GM19025 (cell line): ENCODE results near the gene NDUFB10.
"Not testable (repeated sequence)": the region's sequence is repeated elsewhere in the genome, so short reads cannot be mapped to it uniquely, and the experiment has no call there.

Source experiments
- ATAC-seq: cut with Tn5 transposase; IDR thresholded peaks from one replicate; pipeline ENCODE4 v1.9.1; 2021; ENCODE audit warnings: mild to moderate bottlenecking, low read depth, moderate library complexity; ENCODE audit not compliant: unreplicated experiment

NDUFB10 gene

GRCh38 chr16:1944612-1945199 is 14.6 kb upstream of the NDUFB10 start:
- no peak for ATAC-seq

DNA sequence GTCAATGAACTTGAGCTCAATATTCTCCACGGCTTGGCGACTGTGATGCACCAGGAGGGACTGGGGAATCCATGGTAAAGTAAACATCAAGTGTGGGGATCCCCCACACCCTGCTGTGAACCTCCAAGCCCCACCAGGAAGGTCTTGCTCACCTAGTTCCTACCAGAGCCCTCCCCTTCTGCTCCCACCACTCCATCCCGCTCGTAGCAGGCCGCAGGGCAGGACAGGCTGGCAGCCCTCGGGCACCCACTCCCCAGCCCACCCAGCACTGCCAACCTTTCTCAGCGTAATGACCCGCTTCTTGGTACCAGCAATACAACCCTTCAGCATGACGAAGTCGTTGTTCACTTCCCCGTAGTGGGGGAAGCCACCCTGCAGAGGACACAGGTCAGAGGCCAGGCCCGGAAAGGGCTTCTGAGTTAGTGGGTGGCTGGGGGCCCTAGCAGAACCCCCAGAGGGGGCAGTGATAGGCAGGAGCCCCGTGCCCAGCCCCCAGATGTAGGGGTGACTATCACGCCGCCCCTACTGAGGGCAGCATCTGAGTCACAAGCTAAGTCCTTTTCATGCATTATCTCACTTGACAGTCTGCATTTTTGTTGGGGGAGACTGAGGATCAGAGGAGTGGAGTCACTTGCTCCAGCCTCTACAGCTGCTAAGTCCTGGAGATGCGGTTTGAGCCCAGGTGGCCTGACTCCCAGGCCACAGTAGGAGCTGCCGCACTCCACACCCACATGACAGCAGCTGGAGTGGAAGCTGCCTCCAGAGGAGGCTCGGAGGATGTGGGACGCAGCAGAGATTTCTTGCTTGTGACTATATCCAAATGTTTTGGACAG is 13.6 kb upstream of the NDUFB10 start:
- no peak for ATAC-seq

DNA sequence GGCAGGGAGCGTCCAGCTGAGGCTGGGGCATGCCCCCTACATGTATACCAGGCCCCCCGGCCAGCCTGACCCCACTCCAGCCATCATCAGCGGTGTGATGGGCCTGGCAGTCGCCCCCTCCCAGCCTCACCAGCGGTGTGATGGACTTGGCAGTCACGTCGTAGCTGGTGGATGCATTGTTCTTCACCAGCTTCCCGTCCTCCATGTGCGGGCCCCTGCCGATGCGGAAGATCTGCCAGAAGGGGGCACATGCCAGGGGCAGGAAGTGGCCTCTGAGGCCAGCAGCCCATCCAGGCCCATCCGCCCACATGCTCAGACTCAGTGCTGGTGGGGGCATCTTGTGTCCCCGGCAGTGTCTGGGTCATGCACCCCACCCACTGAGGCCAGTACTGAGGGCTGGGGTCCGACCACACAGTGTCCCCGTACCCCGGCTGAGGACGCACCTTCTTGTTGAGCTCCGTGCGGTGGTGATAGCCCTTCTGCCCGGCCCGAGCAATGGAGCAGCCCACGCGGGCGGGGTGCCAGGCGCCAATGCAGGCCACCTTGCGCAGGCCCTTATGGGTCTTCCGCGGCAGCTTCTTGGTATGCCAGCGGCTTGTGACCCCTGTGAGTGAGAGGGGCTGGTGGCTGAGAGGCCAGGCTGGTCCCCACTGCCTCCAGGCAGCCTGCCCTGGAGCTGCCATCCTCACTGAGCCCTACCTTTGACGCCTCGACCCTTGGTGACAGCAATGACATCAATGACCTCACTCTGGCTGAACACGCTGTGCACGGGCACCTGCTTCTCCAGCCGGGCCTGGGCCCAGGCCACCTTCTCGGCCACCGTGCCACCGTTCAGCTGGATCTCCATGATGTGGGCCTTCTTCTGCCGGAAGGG is 12.6 kb upstream of the NDUFB10 start:
- no peak for ATAC-seq

DNA sequence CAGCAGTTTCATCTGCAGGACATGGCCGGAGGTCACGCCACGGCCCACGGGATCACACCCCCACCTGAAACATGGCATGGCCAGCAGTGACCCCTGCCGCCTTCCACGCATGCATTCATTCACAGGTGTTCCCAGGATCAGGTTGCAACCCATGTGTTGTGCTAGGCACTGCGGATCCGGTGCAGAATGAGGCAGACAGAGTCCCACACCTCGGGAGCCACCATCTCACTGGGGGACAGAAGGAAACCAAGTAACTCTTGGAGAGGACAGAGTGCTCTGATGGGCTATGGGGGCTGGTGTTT is 12.0 kb upstream of the NDUFB10 start:
- ATAC-seq, result no peak

DNA sequence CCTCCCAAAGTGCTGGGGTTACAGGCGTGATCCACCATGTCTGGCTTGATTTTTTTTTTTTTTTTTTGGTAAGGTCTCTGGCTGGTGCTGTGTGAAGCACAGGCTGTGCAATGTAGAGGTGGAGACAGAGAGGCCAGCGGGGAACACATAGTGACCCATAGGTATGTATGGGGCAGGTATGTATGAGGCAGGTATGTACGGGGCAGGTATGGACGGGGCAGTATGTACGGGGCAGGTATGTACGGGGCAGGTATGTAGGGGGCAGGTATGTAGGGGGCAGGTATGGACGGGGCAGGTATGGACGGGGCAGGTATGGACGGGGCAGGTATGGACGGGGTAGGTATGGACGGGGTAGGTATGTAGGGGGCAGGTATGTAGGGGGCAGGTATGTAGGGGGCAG is 9.8 kb upstream of the NDUFB10 start:
- ATAC-seq, result no peak

GRCh38 chr16:1950047-1950446 is 9.3 kb upstream of the NDUFB10 start:
- ATAC-seq, result no peak

DNA sequence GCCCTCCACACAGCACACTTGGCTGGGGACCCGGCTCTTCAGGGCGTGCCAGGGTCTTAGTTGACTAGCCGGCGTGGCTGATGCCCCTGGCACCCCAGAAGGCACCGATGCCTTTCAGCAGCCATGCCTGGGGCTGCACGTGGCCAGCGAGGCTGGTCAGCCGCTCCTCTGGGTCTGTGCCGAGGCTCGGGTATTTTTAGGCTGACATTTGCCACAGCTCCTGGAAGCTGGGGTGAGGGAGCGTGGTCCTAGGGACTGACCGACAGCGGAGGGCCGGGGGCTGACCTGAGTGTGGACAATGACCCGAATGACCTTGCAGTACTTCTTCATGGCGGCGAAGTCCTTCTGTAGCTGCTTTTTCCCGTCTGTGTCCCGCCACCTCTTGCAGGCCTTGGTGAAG is 8.8 kb upstream of the NDUFB10 start:
- ATAC-seq, result no peak

- ATAC-seq, result no peak
Observed at GRCh38 chr16:1953734-1954133, 5.6 kb upstream of the NDUFB10 start.

- ATAC-seq, result not testable (repeated sequence)
Observed at GRCh38 chr16:1957434-1958142, 1.8 kb upstream of the NDUFB10 start.

DNA sequence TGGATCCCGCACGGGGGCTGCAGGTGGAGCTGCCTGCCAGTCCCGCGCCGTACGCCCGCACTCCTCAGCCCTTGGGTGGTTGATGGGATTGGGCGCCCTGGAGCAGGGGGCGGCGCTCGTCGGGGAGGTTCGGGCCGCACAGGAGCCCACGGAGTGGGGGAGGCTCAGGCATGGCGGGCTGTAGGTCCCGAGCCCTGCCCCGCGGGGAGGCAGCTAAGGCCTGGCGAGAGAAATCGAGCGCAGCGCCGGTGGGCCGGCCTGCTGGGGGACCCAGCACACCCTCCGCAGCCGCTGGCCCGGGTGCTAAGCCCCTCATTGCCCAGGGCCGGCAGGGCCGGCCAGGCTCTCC is 1.2 kb upstream of the NDUFB10 start:
- not testable (repeated sequence) for ATAC-seq

DNA sequence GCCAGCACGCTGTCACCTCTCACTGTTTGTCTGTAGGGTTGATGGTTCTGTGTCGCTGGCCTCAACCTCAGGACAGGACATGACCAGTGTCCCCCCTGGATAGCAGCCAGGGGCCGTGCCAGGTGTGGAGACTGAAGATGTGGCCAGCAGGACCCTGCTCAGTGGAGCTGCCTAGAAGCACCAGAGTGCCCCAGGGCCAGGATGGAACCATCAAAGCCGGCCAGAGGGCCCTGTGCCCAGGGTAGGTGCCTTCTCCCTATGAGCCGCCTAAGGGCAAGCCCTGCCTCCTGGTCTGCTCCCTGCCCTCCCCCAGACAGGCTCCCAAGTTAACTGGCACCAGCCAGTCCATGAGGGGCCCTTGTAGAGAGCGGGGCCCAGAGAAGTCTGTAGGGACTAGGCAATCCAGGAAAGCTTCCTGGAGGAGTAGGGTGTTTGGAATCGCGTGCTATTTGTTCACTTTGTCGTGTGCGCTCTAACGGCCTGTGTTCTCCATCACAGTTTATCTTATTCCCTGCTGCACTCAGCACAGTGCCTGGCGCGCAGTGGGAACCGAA is 546 bp upstream of the NDUFB10 start:
- no peak for ATAC-seq

GRCh38 chr16:1960665-1961630 is 1.6 kb downstream of the NDUFB10 start:
- ATAC-seq, result no peak

GRCh38 chr16:1961651-1962067 is 2.3 kb downstream of the NDUFB10 start:
- ATAC-seq, result no peak

- not testable (repeated sequence) for ATAC-seq
Observed at GRCh38 chr16:1962161-1963153, 3.1 kb downstream of the NDUFB10 start.

GRCh38 chr16:1963806-1964505 is 4.6 kb downstream of the NDUFB10 start:
- ATAC-seq, result no peak

DNA sequence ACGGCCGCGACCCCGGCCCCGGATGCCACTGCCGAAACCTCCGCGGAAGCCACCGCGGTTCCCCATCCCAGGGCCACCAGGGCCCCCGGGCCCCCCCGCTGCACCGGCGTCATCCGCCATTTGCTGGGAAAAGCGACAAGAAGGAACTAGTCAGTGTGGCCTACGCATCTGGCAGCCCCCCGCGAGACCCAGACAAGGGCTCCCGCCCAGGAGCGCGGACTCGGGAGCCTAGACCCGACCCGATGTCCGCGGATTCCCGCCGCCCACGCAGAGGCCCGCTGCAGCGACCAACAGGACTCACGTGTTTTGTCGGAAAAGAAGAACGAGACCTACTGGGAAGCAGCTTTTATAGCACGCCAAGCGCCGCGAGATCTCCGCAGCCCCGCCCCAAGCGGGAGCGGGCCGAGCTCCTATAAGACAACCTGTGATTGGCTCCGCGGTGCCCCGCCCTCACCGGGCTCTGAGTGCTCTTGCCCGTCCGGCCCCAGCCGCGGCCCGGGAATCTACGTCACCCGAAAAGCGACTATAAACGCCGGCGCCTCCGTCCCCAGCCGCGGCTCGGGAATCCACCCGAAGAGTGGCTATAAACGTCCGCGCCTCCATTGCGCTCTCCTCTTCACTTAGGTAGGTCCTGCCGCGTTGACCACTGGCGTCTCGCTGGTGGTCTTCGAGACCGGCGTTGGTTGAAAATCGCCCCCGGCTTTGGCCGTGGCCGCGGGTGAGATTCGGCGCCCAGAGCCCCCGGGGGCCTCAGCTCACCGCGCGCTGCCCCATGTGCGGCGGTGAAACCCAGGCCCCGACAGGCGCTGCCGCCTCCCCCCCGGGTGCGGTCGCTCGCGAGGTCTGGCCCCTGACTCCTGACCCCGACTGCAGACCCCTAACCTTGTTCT is 5.4 kb downstream of the NDUFB10 start, which contains the start of gene RPS2:
Gene RPS2 (minus strand): TSS at position 321 of the 890 bp plus-strand sequence. CDS start 201 bp downstream, at position 120.
- ATAC-seq, result peak; percentile 88
